Thyroid gland (tissue), 4 donors: ENCODE data around the gene FLAD1. TPM values are rescaled to one million over a fixed set of nuclear protein-coding genes. Genes with fewer than 3 reads are reported as not detected.
A peak's percentile ranks its signal among the peaks of the same experiment; 100 is the strongest.
"Not testable (repeated sequence)": the region's sequence is repeated elsewhere in the genome, so short reads cannot be mapped to it uniquely, and the experiment has no call there.

Experiments used
- DNase-seq, 2 donors: peaks; one replicate each; pipeline ENCODE4 v3.0.0-alpha.2; 2019
- H3K27ac ChIP-seq, 3 donors: fragments of 200-600 bp; sonication (generic); 1 replicate in 2 of 3; 2 replicates in 1 of 3; pipeline ENCODE4 v1.5.1; 2016 to 2019; ENCODE audit warnings: mild to moderate bottlenecking in 1 of 3, moderate library complexity in 1 of 3
- H3K27me3 ChIP-seq: fragments of 200-600 bp; sonication (generic); one replicate; pipeline ENCODE4 v1.5.1; 2019
- H3K36me3 ChIP-seq, 2 donors: fragments of 200-600 bp; sonication (generic); one replicate each; pipeline ENCODE4 v1.5.1; 2016 to 2019
- H3K4me1 ChIP-seq, 2 donors: fragments of 200-600 bp; sonication (generic); one replicate each; pipeline ENCODE4 v1.5.1; 2017 to 2019
- H3K4me3 ChIP-seq, 3 donors: fragments of 200-600 bp; sonication (generic); replicated peaks in 1 of 3; 1 replicate in 2 of 3; 2 replicates in 1 of 3; pipeline ENCODE4 v1.5.1; 2016; ENCODE audit warnings: mild to moderate bottlenecking in 1 of 3
- H3K9me3 ChIP-seq: fragments of 200-600 bp; sonication (generic); one replicate; pipeline ENCODE4 v1.5.1; 2017
- CTCF ChIP-seq, 6 experiments: fragments of 200-600 bp in 3 of 6; fragments of 450-650 bp in 3 of 6; sonication (generic) in 3 of 6; IDR thresholded peaks; one replicate each; pipeline ENCODE4 v1.5.1; 2016 to 2019; ENCODE audit warnings: antibody characterized with exemption in 6 of 6, mild to moderate bottlenecking in 2 of 6, inconsistent platforms in 1 of 6, moderate library complexity in 1 of 6
- POLR2A ChIP-seq, 2 donors: fragments of 450-650 bp; IDR thresholded peaks; one replicate each; pipeline ENCODE4 v1.6.1; 2017; ENCODE audit warnings: antibody characterized with exemption in 2 of 2, mild to moderate bottlenecking in 2 of 2, moderate library complexity in 1 of 2
- WGBS, 2 donors: methylation state at CpG; one replicate each; pipeline ENCODE4 v1.1.5; 2017; 5-methylcytosine and 5-hydroxymethylcytosine counted together
- intact Hi-C: fragments of 100-400 bp; cut with DNase I; formaldehyde crosslinking; loops from one replicate; pipeline ENCODE4 v1.15.1; 2023
- total RNA-seq, 4 donors: library from RNA; depleted of rRNA; stranded (reverse); fragments of >200 nt; gene quantifications; one replicate each; pipeline ENCODE4 v1.2.3, GENCODE V29; 2016

The FLAD1 gene
- total RNA-seq, 4 donors from 2014 or later: 24.1 to 39.3 (median 31.1) TPM

DNA sequence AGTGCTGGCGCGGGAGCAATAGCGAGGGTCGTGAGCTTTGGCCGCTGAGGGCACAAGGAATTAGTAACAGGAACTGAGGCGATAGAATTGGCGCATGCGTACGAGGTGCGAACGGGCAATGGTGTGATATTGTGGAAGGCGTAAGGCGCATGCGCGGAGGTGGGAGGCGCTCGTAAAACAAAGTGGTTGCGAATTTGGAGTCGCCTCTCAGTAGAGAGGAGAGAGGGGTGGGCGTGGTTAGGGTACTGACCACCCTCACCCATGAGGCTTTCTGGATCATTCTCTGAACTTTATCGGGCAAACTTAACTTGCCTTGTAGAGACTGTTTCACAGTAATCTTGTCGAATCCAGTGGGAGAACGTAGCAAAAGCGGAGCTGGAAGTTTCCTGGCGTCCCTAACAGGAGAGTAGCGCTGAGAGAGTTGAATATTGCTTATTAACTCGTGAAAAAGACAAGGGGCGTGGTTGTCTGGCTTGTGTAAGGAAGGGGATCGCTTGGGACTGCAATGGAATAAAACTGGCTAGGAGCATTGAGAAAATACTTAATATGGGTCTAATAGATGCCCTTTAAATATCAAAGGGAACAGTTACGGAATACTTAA is 8.2 kb upstream of the FLAD1 start:
- peak overlapping the region; percentile 11 to 51 (median 16) for H3K4me3 ChIP-seq
- DNase-seq: peak; percentile 96 to 97
- peak overlapping the region; percentile 81 to 98 (median 95) for H3K27ac ChIP-seq
- H3K36me3 ChIP-seq: no peaks in the 10 kb centered on the region
- H3K9me3 ChIP-seq: no peaks in the 10 kb centered on the region
- TF ChIP-seq POLR2A (IDR thresholded peaks at IDR 0.05): peak in 1 of 2 donors; percentile 84
- TF ChIP-seq CTCF (IDR thresholded peaks at IDR 0.05): peak in 1 of 6 experiments; percentile 5
- intact Hi-C loops: loop anchor here (5.0 kb wide), 1 partner anchor 77 kb away; the partner anchor contains the start of gene ADAM15
- WGBS, 2 donors: 0 to 1% methylated on average over 30 of the region's 30 CpGs
- no peaks in the 10 kb centered on the region for H3K27me3 ChIP-seq
- peaks cover 33 to 44% of the 10 kb centered on the region in 2 donors for H3K4me1 ChIP-seq

GRCh38 chr1:154975409-154976059 is 7.6 kb upstream of the FLAD1 start:
- no peaks in the 10 kb centered on the region for H3K27me3 ChIP-seq
- H3K4me1 ChIP-seq: peaks cover 26 to 38% of the 10 kb centered on the region in 2 donors
- TF ChIP-seq POLR2A (IDR thresholded peaks at IDR 0.05): no peak
- TF ChIP-seq CTCF (IDR thresholded peaks at IDR 0.05): no peak
- intact Hi-C loops: no loop called here
- 0 to 1% methylated on average over 24 of the region's 24 CpGs for whole genome bisulfite sequencing, 2 donors
- H3K27ac ChIP-seq: peak overlapping the region; percentile 81 to 98 (median 95)
- no peaks in the 10 kb centered on the region for H3K36me3 ChIP-seq
- peak; percentile 63 to 66 for DNase-seq
- H3K4me3 ChIP-seq: peak overlapping the region; percentile 11 to 51 (median 16)
- no peaks in the 10 kb centered on the region for H3K9me3 ChIP-seq

GRCh38 chr1:154977762-154978161 is 5.4 kb upstream of the FLAD1 start:
- peaks cover 4 to 20% of the 10 kb centered on the region in 2 donors for H3K4me1 ChIP-seq
- intact Hi-C loops, DNase-seq, H3K4me3 ChIP-seq, H3K36me3 ChIP-seq, H3K27ac ChIP-seq, H3K27me3 ChIP-seq, H3K9me3 ChIP-seq: not testable (repeated sequence)
- 86 to 90% methylated on average over 3 of the region's 3 CpGs for WGBS, 2 donors

GRCh38 chr1:154978360-154978759 is 4.8 kb upstream of the FLAD1 start:
- intact Hi-C loops: no loop called here
- Histone ChIP-seq H3K9me3 (no peaks in the 10 kb centered on the region), H3K4me1 (peaks cover 0 to 15% of the 10 kb centered on the region in 2 donors), H3K27me3 (no peaks in the 10 kb centered on the region), H3K27ac (no peak overlapping the region), H3K36me3 (no peaks in the 10 kb centered on the region), H3K4me3 (no peak overlapping the region)
- no peak for DNase-seq
- TF ChIP-seq CTCF (IDR thresholded peaks at IDR 0.05) (no peak), POLR2A (IDR thresholded peaks at IDR 0.05) (no peak)
- WGBS, 2 donors: 90 to 97% methylated on average over 3 of the region's 3 CpGs

- intact Hi-C loops: no loop called here
- H3K27ac ChIP-seq: no peak overlapping the region
- no peak for DNase-seq
- H3K4me3 ChIP-seq: peak overlapping the region in 1 of 3 donors; percentile 19
- TF ChIP-seq POLR2A (IDR thresholded peaks at IDR 0.05) (no peak), CTCF (IDR thresholded peaks at IDR 0.05) (no peak)
- WGBS, 2 donors: 66% methylated on average over 6 of the region's 6 CpGs
- H3K27me3 ChIP-seq: no peaks in the 10 kb centered on the region
- H3K9me3 ChIP-seq: no peaks in the 10 kb centered on the region
- H3K4me1 ChIP-seq: peaks cover 15 to 20% of the 10 kb centered on the region in 2 donors
- no peaks in the 10 kb centered on the region for H3K36me3 ChIP-seq
These were observed 803 bp upstream of the FLAD1 start for GRCh38 chr1:154982341-154982740.
